GM20000 (cell line): Measurements from ENCODE around the gene ANTKMT.

Experiments
- DNase-seq: peaks from one replicate; pipeline ENCODE4 v3.0.0; 2012; ENCODE audit warnings: low spot score
- TF ChIP-seq, protein P1 (sequence below): IDR thresholded peaks from 2 replicates; pipeline ENCODE4 v1.5.1; 2012; ENCODE audit warnings: mild to moderate bottlenecking, control low read depth; ENCODE audit errors: extremely low read depth, missing control alignments

ANTKMT gene

DNA sequence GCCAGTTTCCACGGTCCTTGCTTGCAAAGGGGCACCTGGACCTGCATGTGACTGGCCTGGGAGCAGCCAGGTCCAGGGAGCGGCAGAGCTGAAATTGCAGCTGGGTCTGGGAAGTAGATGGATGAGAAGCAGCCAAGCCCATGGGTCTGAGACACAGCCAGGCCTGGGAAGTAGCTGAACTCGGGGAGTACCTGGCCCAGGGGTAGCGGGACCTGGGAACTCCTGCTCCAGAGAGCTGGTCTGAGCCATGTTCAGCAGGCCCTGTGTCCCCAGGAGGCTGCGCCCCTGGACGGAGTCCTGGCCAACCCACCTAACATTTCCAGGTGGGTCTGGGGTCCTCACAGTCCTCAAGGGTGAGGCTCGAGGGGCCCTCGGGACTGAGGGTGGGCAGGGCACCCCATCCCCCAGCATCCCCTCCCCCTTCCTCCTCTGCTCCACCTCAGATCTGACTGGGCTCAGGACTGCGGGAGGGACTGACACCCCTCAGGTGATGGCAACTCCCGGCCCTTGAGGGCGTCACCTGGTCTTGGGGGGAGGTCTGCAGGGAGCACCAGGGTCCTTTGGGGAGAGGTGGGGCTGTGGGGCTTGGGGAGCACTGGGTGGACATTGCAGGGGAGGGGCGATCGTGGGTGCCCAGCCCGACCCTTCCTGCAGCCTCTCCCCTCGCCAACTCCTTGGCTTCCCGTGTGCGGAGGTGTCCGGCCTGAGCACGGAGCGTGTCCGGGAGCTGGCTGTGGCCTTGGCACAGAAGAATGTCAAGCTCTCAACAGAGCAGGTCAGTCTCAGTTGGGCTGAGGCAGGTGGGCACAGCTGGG lies 42.6 kb downstream of the ANTKMT start:
- TF ChIP-seq, protein P1, sequence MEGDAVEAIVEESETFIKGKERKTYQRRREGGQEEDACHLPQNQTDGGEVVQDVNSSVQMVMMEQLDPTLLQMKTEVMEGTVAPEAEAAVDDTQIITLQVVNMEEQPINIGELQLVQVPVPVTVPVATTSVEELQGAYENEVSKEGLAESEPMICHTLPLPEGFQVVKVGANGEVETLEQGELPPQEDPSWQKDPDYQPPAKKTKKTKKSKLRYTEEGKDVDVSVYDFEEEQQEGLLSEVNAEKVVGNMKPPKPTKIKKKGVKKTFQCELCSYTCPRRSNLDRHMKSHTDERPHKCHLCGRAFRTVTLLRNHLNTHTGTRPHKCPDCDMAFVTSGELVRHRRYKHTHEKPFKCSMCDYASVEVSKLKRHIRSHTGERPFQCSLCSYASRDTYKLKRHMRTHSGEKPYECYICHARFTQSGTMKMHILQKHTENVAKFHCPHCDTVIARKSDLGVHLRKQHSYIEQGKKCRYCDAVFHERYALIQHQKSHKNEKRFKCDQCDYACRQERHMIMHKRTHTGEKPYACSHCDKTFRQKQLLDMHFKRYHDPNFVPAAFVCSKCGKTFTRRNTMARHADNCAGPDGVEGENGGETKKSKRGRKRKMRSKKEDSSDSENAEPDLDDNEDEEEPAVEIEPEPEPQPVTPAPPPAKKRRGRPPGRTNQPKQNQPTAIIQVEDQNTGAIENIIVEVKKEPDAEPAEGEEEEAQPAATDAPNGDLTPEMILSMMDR = no peak
- no peak for DNase-seq

- TF ChIP-seq, protein P1 = no peak
- no peak for DNase-seq
Observed at GRCh38 chr16:764184-764750, 43.3 kb downstream of the ANTKMT start.

- TF ChIP-seq, protein P1 = no peak
- no peak for DNase-seq
Observed at GRCh38 chr16:764848-765487, 44.0 kb downstream of the ANTKMT start.

- TF ChIP-seq, protein P1 = no peak
- DNase-seq = no peak
Observed at GRCh38 chr16:765488-765865, 44.5 kb downstream of the ANTKMT start.

DNA sequence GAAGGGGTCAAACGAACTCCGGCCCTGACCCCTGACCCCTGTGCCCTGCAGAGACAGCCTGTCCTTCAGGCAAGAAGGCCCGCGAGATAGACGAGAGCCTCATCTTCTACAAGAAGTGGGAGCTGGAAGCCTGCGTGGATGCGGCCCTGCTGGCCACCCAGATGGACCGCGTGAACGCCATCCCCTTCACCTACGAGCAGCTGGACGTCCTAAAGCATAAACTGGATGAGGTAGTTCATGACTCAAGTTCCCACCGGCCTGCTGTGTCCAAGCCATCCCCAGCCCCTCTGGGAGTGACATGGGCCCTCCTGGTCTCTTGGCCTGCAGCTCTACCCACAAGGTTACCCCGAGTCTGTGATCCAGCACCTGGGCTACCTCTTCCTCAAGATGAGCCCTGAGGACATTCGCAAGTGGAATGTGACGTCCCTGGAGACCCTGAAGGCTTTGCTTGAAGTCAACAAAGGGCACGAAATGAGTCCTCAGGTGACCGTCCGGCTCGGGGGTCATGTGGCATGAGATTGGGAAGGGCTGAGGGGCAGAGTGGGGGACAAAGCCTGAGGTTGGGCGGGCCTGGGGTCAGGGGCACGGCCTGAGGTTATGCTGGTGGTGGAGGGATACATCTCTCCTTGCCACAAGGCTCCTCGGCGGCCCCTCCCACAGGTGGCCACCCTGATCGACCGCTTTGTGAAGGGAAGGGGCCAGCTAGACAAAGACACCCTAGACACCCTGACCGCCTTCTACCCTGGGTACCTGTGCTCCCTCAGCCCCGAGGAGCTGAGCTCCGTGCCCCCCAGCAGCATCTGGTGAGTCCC lies 45.3 kb downstream of the ANTKMT start:
- no peak for DNase-seq
- TF ChIP-seq, protein P1 = no peak

DNA sequence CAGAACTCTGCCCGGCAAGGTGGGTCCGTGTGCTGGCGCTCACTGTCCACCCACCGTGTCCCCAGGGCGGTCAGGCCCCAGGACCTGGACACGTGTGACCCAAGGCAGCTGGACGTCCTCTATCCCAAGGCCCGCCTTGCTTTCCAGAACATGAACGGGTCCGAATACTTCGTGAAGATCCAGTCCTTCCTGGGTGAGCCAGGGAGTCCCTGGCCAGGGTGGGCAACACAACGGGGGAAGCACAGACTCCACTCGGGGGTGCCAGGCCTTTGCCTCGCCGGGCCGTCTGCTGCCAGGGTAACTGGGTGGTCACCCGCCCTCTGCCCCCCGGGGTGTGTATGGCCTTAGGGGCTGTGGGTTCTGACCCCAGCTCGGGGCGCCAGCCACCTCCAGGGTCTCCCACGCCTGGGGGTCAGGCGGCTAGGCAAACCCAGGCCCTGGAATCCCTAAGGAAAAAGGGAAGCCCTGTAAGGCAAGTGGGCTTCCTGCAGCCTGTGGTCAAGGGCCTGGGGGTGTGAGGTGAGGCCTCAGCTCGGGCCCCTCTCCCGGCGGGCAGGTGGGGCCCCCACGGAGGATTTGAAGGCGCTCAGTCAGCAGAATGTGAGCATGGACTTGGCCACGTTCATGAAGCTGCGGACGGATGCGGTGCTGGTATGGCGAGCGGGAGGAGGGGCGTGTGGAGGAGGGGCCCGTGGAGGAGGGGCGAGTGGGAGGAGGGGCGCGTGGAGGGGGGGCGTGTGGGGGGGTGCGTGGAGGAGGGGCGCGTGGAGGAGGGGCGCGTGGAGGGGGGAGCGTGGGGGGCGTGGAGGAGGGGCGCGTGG lies 46.1 kb downstream of the ANTKMT start:
- DNase-seq = no peak
- TF ChIP-seq, protein P1 = no peak
